ENCODE measurements around the gene CES3. TPM values are rescaled to one million over a fixed set of nuclear protein-coding genes. Genes with fewer than 3 reads are reported as not detected.
A peak's percentile ranks its signal among the peaks of the same experiment; 100 is the strongest.

Gene CES3
- total and polyA plus RNA-seq, 9 of the 15 experiments (the other 6 are each of a cell fraction or from before 2014, with no cell fraction given), result 0.06 to 2.2 (median 0.68) TPM

- TF ChIP-seq TAF9B (IDR thresholded peaks at IDR 0.05; ENCODE audit: partially characterized antibody) (no peak), BRD9 (IDR thresholded peaks at IDR 0.05; ENCODE audit: low read depth, partially characterized antibody) (no peak), HOXB6 (CRISPR knock-in tag; IDR thresholded peaks at IDR 0.05; ENCODE audit: borderline replicate concordance) (no peak), TARDBP (IDR thresholded peaks at IDR 0.05) (0 out of 2 replicates have a peak, but pooled peaks have one; percentile 64), ZNF740 (CRISPR knock-in tag; IDR thresholded peaks at IDR 0.05) (no peak), ZNF740 (tag; IDR thresholded peaks at IDR 0.05) (no peak), ZEB2 (IDR thresholded peaks at IDR 0.05) (peak; percentile 62; the same call in 1 of the 2 replicates), PHB (CRISPR knock-in tag; IDR thresholded peaks at IDR 0.05) (no peak), TCF15 (CRISPR knock-in tag; IDR thresholded peaks at IDR 0.05) (no peak), MBD1 (CRISPR knock-in tag; IDR thresholded peaks at IDR 0.05) (no peak), CGGBP1 (CRISPR knock-in tag; IDR thresholded peaks at IDR 0.05) (no peak), IFI16 (CRISPR knock-in tag; IDR thresholded peaks at IDR 0.05) (no peak), NFE2L1 (tag; IDR thresholded peaks at IDR 0.05; ENCODE audit: borderline replicate concordance, low read depth) (no peak), AFF1 (IDR thresholded peaks at IDR 0.05; ENCODE audit: low read depth in 1 of 2, partially characterized antibody in 2 of 2) (no peak), XRCC3 (IDR thresholded peaks at IDR 0.05) (no peak), RNF2 (IDR thresholded peaks at IDR 0.05) (no peak), KLF6 (CRISPR knock-in tag; IDR thresholded peaks at IDR 0.05; ENCODE audit: borderline replicate concordance) (no peak), EZH2 (IDR thresholded peaks at IDR 0.05; ENCODE audit: borderline replicate concordance, low read depth, low read length) (no peak), ZNF253 (CRISPR knock-in tag; conservative IDR thresholded peaks at IDR 0.05) (no peak), SNIP1 (IDR thresholded peaks at IDR 0.05; ENCODE audit: low read depth) (no peak), KLF10 (CRISPR knock-in tag; IDR thresholded peaks at IDR 0.05) (no peak), DNMT1 (IDR thresholded peaks at IDR 0.05) (no peak), MAZ (CRISPR knock-in tag; conservative IDR thresholded peaks at IDR 0.05 in 1 of 2, IDR thresholded peaks at IDR 0.05 in 1 of 2) (peak; percentile 45 to 46; a peak in 1 of 4 replicates)
Observed at GRCh38 chr16:67017810-67018488, 56.9 kb downstream of the CES3 start (continued).

All from K562 (cell line).